BJ (cell line): ENCODE measurements around the gene SUN5. TPM values are rescaled to one million over a fixed set of nuclear protein-coding genes. Genes with fewer than 3 reads are reported as not detected.

Experiments used
- CTCF ChIA-PET: fragments of 350-600 bp; formaldehyde crosslinking; extraction: SDS; loops from one replicate; lab custom pipeline; 2021; ENCODE audit warnings: antibody characterized with exemption, inconsistent platforms; lab: Yijun Ruan, JAX
- POLR2A ChIA-PET: fragments of 300-600 bp; sonication (Branson Sonifier 250); formaldehyde crosslinking; extraction: SDS; loops from one replicate; lab custom pipeline; 2021; ENCODE audit warnings: antibody characterized with exemption; lab: Charles Lee
- DNase-seq: peaks from one replicate; pipeline ENCODE4 v3.0.0-alpha.2; 2011; ENCODE audit warnings: low read depth
- H3K27me3 ChIP-seq: 2 replicates; pipeline ENCODE4 v1.6.0; 2011; ENCODE audit warnings: low read length; ENCODE audit not compliant: control insufficient read depth, insufficient read depth
- H3K36me3 ChIP-seq: 2 replicates; pipeline ENCODE4 v1.5.1; 2011; ENCODE audit warnings: low read length; ENCODE audit not compliant: control insufficient read depth, insufficient read depth
- H3K4me3 ChIP-seq: 2 replicates; pipeline ENCODE4 v1.5.1; 2011; ENCODE audit warnings: low read depth, mild to moderate bottlenecking, control low read depth, low read length
- polyA plus RNA-seq: library from polyadenylated mRNA; depleted of rRNA; stranded (reverse); fragments of >200 nt; gene quantifications from 2 replicates; pipeline ENCODE4 v1.2.3, GENCODE V29; 2011
- TF ChIP-seq, protein P1 (sequence below): IDR thresholded peaks from 2 replicates; pipeline ENCODE4 v1.5.1; 2011; ENCODE audit warnings: low read depth, mild to moderate bottlenecking, control low read depth, inconsistent platforms, low read length, moderate library complexity; ENCODE audit not compliant: insufficient read depth

The SUN5 gene
- polyA plus RNA-seq, 1 experiment = not detected

DNA sequence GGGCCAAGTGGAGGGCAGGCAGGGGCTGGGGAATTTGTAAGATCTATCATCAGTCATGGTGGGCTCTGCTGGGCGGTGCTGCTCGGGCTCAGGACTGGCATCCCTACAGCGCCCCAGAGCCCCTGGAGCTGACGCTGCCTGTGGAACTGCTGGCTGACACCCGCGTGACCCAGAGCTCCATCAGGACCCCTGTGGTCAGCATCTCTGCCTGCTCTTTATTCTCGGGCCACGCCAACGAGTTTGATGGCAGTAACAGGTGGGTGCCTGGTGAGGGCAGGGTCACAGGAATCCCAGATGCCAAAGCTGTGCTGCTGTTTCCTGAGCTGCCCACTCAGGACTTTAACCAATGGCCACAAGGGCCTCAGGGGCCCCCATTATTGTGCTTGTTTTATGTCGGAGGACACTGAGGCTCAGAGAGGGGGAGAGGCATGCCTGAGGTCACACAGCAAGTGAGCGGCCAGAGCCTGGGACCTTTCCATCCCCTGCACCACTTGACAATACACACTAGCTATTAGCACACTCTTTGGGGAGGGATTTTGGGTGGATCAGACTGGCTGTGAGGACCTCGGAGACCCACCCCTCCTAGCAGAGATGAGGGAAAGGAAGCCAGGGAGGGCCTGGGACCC is 9.6 kb upstream of the SUN5 start:
- ChIA-PET CTCF (no interaction called here), POLR2A (no interaction called here)
- Histone ChIP-seq H3K27me3 (no peaks in the 10 kb centered on the region; the same call in 1 of the 2 replicates), H3K36me3 (no peaks in the 10 kb centered on the region), H3K4me3 (no peak overlapping the region)
- DNase-seq = no peak
- TF ChIP-seq, protein P1, sequence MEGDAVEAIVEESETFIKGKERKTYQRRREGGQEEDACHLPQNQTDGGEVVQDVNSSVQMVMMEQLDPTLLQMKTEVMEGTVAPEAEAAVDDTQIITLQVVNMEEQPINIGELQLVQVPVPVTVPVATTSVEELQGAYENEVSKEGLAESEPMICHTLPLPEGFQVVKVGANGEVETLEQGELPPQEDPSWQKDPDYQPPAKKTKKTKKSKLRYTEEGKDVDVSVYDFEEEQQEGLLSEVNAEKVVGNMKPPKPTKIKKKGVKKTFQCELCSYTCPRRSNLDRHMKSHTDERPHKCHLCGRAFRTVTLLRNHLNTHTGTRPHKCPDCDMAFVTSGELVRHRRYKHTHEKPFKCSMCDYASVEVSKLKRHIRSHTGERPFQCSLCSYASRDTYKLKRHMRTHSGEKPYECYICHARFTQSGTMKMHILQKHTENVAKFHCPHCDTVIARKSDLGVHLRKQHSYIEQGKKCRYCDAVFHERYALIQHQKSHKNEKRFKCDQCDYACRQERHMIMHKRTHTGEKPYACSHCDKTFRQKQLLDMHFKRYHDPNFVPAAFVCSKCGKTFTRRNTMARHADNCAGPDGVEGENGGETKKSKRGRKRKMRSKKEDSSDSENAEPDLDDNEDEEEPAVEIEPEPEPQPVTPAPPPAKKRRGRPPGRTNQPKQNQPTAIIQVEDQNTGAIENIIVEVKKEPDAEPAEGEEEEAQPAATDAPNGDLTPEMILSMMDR = no peak

DNA sequence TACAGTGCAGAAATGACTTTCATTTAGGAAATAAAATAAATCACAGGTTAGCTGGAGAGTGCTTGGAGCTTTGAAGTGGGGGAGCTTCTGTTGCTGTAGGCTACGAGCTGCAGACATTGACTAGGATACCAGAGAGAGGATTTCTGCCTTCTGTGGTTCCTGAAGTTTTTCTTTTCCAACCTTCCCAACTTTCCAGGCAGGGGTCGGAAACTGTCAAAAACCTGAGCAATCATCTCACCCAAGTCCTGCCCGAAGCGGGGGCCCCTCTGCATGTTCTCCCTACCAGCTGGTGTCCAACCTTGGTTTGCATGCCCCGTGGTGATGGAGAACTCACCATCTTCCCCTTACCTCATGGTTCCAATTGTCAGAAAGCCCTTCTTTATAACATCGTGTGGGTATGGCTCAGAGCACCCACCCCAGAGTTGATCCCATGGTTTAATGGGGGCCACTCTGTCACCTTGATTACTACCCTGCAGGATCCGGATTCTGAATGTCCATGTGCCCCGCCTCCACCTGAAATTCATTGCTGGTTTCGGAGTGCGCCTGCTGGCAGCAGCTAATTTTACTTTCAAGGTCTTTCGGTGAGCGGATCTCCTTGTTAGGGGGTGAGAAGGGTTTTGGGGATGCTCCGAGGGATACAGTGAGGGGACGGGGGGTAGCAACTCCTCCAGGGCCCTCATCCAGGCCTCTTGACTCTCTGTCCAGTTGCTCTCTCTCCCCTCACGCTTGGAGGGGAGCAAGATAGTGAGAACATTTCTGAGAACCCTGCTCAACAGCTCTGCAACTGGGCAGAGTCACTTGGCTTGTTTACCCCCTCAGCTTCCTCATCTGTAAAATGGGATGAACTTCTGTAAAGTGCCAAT is 8.3 kb upstream of the SUN5 start:
- DNase-seq = no peak
- Histone ChIP-seq H3K36me3 (no peaks in the 10 kb centered on the region), H3K4me3 (no peak overlapping the region), H3K27me3 (no peaks in the 10 kb centered on the region; the same call in 1 of the 2 replicates)
- TF ChIP-seq, protein P1 = no peak
- ChIA-PET POLR2A (no interaction called here), CTCF (interaction anchor here (0.9 to 1.1 kb wide), 2 partner anchors 9 to 111 kb away, joined by 3 read pairs; no protein-coding TSS in a partner anchor)

DNA sequence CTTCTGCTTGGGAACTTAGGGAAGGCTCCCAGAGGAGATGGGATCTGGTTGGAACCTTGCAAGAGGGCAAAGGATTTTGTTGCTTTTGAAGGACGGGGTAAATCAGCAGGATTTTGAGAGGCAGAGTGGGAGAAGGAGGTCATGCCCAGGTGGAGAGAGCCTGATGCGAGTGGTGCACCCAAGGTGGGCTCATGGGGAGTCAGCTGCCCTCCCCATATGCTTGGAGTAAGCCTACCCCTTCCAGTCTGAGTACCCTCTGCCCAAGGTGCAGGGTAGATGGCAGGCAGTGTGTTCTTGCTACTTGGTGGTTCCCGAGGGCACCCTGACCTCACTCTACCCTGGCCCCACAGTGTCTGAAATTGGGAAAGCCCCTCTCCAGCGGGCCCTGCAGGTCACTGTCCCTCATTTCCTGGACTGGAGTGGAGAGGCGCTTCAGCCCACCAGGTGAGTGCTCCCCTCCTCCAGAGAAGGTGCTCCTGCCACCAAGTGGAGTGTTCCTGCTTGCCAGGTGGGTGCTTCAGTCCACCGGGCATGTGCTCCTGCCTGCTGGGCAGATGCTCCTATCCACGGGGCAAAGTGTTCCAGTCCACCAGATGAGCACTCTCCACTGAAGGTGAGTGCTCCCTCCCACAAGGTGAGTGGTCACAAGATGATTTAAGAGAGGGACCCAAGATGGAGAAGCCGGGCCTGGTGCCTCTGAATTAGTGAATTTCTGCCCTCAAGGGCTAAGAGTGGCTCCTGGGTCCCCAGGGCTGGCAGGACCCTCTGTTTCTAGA is 6.6 kb upstream of the SUN5 start:
- Histone ChIP-seq H3K27me3 (no peaks in the 10 kb centered on the region; the same call in 1 of the 2 replicates), H3K36me3 (no peaks in the 10 kb centered on the region), H3K4me3 (no peak overlapping the region)
- DNase-seq = no peak
- ChIA-PET POLR2A (no interaction called here), CTCF (no interaction called here)
- TF ChIP-seq, protein P1 = no peak

DNA sequence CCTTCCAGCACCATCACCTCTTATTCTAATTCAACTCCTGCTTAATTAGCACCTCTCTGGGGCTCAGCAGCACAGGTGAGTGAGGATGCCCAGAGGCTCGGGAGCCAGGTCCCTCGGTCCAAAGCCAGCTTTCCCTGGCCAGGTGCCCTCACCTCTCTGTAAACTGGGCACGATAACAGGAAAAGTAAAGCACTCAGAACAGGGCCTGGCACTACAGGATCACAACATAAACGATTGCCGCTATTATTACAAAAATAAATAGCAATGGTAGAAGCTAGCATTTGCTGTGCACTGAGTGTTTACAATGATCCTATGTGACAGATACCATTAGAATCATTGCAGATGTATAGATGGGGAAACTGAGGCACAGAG is 5.9 kb upstream of the SUN5 start:
- H3K36me3 ChIP-seq = no peaks in the 10 kb centered on the region
- H3K4me3 ChIP-seq = no peak overlapping the region
- ChIA-PET CTCF (no interaction called here), POLR2A (no interaction called here)
- TF ChIP-seq, protein P1 = no peak
- no peak for DNase-seq
- H3K27me3 ChIP-seq = no peaks in the 10 kb centered on the region; the same call in 1 of the 2 replicates
